Tibial artery (tissue), 4 donors: ENCODE results near the gene APOBEC4.
"Not testable (repeated sequence)": the region's sequence is repeated elsewhere in the genome, so short reads cannot be mapped to it uniquely, and the experiment has no call there.

Experiments
- DNase-seq, 2 donors: peaks; one replicate each; pipeline ENCODE4 v3.0.0-alpha.2; 2019
- H3K27ac ChIP-seq, 2 donors: fragments of 200-600 bp; sonication (generic) in 1 of 2; 1 replicate in 1 of 2; 2 replicates in 1 of 2; pipeline ENCODE4 v1.5.1; 2018 to 2019; ENCODE audit warnings: mild to moderate bottlenecking in 1 of 2
- H3K27me3 ChIP-seq, 2 donors: fragments of 200-600 bp; sonication (generic) in 1 of 2; one replicate each; pipeline versions ENCODE4 v1.5.1 to v1.6.0; 2016 to 2019
- H3K36me3 ChIP-seq, 3 donors: fragments of 200-600 bp; sonication (generic) in 2 of 3; one replicate each; pipeline ENCODE4 v1.5.1; 2016 to 2019; ENCODE audit warnings: mild to moderate bottlenecking in 2 of 3
- H3K4me1 ChIP-seq, 4 donors: fragments of 200-600 bp; sonication (generic) in 2 of 4; 1 replicate in 3 of 4; 2 replicates in 1 of 4; pipeline ENCODE4 v1.5.1; 2016 to 2019
- H3K4me3 ChIP-seq, 2 donors: fragments of 200-600 bp; sonication (generic) in 1 of 2; 1 replicate in 1 of 2; 2 replicates in 1 of 2; pipeline ENCODE4 v1.5.1; 2018 to 2019; ENCODE audit warnings: mild to moderate bottlenecking in 2 of 2
- H3K9me3 ChIP-seq, 3 donors: fragments of 200-600 bp; sonication (generic) in 1 of 3; one replicate each; pipeline ENCODE4 v1.5.1; 2016 to 2019
- CTCF ChIP-seq, 2 experiments: fragments of 200-600 bp in 1 of 2; fragments of 450-650 bp in 1 of 2; IDR thresholded peaks; one replicate each; pipeline ENCODE4 v1.5.1; 2017 to 2019; ENCODE audit warnings: antibody characterized with exemption in 2 of 2, mild to moderate bottlenecking in 1 of 2, moderate library complexity in 1 of 2
- intact Hi-C: fragments of 100-400 bp; cut with DNase I; formaldehyde crosslinking; loops from one replicate; pipeline ENCODE4 v1.15.0; 2023; ENCODE audit warnings: low total_unique reads

The APOBEC4 gene

GRCh38 chr1:183688341-183689060 is 35.4 kb upstream of the APOBEC4 start:
- intact Hi-C loops = no loop called here
- Histone ChIP-seq H3K27me3 (no peaks in the 10 kb centered on the region), H3K36me3 (no peaks in the 10 kb centered on the region), H3K27ac (no peak overlapping the region), H3K4me1 (no peaks in the 10 kb centered on the region), H3K9me3 (no peaks in the 10 kb centered on the region), H3K4me3 (no peak overlapping the region)
- TF ChIP-seq CTCF (IDR thresholded peaks at IDR 0.05) = no peak
- no peak for DNase-seq

GRCh38 chr1:183687546-183688304 is 34.6 kb upstream of the APOBEC4 start:
- Histone ChIP-seq H3K4me1 (no peaks in the 10 kb centered on the region), H3K9me3 (no peaks in the 10 kb centered on the region), H3K27ac (no peak overlapping the region), H3K4me3 (no peak overlapping the region), H3K27me3 (no peaks in the 10 kb centered on the region), H3K36me3 (no peaks in the 10 kb centered on the region)
- TF ChIP-seq CTCF (IDR thresholded peaks at IDR 0.05) = no peak
- intact Hi-C loops = no loop called here
- no peak for DNase-seq

- DNase-seq = no peak
- intact Hi-C loops = no loop called here
- no peaks in the 10 kb centered on the region for H3K4me1 ChIP-seq
- no peak for TF ChIP-seq CTCF (IDR thresholded peaks at IDR 0.05)
- no peaks in the 10 kb centered on the region for H3K9me3 ChIP-seq
- no peaks in the 10 kb centered on the region for H3K36me3 ChIP-seq
- H3K27me3 ChIP-seq = no peaks in the 10 kb centered on the region
- H3K27ac ChIP-seq = no peak overlapping the region
- H3K4me3 ChIP-seq = no peak overlapping the region
These were observed 33.1 kb upstream of the APOBEC4 start for GRCh38 chr1:183686229-183686628.

GRCh38 chr1:183685112-183685713 is 32.1 kb upstream of the APOBEC4 start:
- H3K27ac ChIP-seq = no peak overlapping the region
- H3K27me3 ChIP-seq = no peaks in the 10 kb centered on the region
- intact Hi-C loops = no loop called here
- DNase-seq = no peak
- peak; percentile 63 to 66 for TF ChIP-seq CTCF (IDR thresholded peaks at IDR 0.05)
- no peak overlapping the region for H3K4me3 ChIP-seq
- no peaks in the 10 kb centered on the region for H3K36me3 ChIP-seq
- no peaks in the 10 kb centered on the region for H3K9me3 ChIP-seq
- H3K4me1 ChIP-seq = no peaks in the 10 kb centered on the region

- H3K9me3 ChIP-seq, H3K36me3 ChIP-seq, H3K27me3 ChIP-seq, H3K4me1 ChIP-seq, H3K4me3 ChIP-seq, intact Hi-C loops, H3K27ac ChIP-seq, DNase-seq: not testable (repeated sequence)
These were observed 26.2 kb upstream of the APOBEC4 start for GRCh38 chr1:183679363-183679762.

- H3K27me3 ChIP-seq = no peaks in the 10 kb centered on the region
- H3K9me3 ChIP-seq = no peaks in the 10 kb centered on the region
- DNase-seq = no peak
- no peak overlapping the region for H3K27ac ChIP-seq
- no peaks in the 10 kb centered on the region for H3K36me3 ChIP-seq
- no peak for TF ChIP-seq CTCF (IDR thresholded peaks at IDR 0.05)
- H3K4me3 ChIP-seq = no peak overlapping the region
- H3K4me1 ChIP-seq = no peaks in the 10 kb centered on the region
- intact Hi-C loops = no loop called here
These were observed 25.7 kb upstream of the APOBEC4 start for GRCh38 chr1:183678819-183679218.
